Activated CD4-positive, alpha-beta T cell treated with anti-CD3 and anti-CD28 coated beads, Interleukin-2, Interleukin-4, amounts not matched to agents 100 ng/mL and 50 ng/mL, durations not matched to agents 16 hours and 8 hours (primary cell): ENCODE measurements around the gene MAP3K21.

ENCODE experiments used
- DNase-seq: peaks from one replicate; pipeline ENCODE4 v3.0.0-alpha.2; 2020; ENCODE audit warnings: low spot score

Gene MAP3K21

DNA sequence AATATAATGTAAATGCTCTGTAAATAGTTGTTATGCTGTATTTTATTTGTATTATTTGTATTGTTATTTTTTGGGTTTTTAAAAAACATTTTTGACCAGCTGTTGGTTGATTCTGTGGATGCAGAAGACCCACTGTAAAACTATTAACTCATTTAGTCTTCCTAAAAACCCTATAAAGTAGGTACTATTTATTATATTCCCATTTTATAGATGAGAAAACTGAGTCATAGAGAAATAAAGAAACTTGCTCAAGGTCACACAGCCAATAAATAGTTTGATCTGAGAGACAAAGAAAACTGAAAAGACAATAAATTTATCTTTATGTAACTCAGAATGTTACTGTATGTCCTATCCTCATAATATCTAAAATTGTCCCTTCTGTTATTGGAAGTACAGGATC, 1.2 kb upstream of the MAP3K21 start:
- DNase-seq: no peak

DNA sequence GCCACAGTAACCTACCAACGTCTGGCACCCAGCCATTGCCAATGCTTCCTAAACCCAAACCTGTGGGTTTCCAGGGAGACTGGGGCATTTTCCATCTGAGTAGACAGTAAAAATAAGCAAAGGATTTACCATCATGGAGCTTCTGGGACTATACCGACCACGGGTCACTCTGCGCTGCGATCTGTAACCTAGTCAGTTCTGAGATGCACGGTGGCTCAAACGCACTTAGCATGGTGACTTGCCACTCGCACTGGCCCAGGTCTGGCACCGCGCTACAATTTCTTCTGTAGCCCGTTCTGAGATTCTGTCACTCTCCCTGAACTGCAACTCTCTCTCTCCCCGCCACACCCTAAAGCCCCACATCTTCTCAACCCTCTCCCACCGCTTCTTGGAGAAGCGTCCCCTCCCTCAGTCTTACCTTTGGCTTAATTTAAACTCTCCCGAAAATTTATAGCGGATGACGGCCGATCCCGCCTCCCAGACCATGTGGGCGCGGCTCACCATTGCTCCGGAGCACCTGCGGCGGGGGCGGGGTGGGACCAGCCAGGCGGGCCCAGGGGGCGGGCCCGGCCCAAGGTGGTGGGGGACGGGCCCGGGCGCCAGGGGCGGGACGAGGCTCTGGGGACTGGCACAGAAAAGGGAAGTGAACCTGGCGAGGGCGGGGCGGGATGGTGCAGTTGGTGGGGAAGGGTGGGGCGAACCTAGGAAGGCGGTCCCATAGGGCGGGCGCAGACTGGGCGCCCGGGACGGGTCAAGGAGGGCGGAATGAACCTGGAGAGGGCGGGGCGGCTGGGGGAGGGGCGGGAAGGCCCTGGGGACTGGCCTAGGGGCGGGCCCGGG, 493 bp upstream of the MAP3K21 start:
- peak; percentile 93 for DNase-seq

DNA sequence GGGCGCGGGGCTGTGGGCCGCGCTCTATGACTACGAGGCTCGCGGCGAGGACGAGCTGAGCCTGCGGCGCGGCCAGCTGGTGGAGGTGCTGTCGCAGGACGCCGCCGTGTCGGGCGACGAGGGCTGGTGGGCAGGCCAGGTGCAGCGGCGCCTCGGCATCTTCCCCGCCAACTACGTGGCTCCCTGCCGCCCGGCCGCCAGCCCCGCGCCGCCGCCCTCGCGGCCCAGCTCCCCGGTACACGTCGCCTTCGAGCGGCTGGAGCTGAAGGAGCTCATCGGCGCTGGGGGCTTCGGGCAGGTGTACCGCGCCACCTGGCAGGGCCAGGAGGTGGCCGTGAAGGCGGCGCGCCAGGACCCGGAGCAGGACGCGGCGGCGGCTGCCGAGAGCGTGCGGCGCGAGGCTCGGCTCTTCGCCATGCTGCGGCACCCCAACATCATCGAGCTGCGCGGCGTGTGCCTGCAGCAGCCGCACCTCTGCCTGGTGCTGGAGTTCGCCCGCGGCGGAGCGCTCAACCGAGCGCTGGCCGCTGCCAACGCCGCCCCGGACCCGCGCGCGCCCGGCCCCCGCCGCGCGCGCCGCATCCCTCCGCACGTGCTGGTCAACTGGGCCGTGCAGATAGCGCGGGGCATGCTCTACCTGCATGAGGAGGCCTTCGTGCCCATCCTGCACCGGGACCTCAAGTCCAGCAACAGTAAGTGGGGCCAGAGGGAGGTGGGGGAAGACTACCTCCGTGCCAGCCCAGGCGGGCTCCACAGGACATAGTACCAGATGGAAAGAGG, 808 bp downstream of the MAP3K21 start:
- DNase-seq: peak; percentile 4

DNA sequence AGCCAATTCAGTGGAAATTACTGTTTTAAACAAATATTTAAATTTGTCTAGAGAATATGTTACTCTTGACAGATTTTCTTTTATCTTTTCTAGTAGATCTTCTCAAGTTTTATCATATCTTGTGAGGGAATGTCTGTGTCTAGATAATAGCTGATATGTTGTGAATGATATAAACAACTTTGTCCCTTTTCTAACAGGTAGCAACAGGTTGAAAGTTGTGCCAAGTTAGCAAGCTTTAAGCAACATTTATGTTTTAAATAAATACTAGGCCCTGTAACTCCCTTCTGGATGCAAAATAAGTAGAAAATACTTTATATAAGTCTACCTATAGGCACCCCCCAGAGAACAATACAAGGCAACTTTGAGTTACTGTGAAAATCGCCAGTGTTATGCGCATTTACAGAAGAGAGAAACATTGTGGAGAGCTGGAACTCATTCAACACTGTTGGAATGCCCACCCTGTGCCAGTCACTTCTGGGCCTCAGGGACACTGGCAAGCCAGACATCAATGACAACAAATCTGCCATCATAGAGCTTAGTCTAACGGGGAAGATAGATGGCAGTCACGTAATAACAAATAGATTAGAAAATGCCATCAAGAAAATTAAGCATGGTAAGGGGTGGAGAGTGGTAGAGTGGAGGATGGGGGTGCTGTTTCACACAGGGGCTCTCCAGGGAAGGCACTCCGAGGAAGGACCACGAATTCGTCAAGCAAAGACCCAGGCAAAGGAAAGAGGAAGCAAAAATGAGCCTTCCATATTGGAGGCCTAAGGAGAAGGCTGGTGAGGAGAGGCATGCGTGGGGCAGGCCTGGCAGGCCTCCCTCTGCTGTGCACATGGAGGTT, 4.4 kb downstream of the MAP3K21 start:
- no peak for DNase-seq

DNA sequence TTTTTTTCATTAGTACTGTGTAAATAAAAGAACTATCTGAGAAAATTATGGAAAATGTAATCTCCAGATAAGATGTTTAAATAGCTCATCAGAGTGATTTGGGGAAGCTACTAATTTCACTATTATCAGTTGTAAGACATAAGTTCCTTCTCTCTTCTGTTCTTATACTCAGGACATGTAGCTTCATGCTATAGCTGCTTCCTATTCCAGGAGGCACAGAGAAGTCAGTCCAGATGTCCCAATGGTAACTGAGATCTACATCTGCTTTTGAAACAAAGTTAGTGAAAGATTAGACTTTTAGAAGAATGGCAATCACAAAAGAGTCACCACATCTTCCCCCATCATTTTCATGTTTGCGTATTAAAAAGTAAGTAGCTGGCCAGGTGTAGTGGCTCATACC, 5.6 kb downstream of the MAP3K21 start:
- no peak for DNase-seq

DNA sequence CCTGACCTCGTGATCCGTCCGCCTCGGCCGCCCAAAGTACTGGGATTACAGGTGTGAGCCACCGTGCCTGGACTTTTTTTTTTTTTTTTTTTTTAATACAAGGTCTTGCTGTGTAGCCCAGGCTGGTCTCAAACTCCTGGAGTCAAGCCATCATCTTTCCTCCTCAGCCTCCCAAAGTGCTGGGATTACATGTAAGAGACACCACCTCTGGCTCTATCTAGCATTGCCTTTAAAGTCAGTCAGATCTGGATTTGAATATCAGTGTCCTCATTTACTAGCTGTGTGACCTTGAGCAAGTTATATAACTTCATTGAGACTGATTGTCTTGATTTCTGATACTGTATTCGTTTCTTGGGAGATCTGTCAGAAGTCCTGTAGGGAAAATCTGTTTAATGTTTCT, 6.6 kb downstream of the MAP3K21 start:
- no peak for DNase-seq

DNA sequence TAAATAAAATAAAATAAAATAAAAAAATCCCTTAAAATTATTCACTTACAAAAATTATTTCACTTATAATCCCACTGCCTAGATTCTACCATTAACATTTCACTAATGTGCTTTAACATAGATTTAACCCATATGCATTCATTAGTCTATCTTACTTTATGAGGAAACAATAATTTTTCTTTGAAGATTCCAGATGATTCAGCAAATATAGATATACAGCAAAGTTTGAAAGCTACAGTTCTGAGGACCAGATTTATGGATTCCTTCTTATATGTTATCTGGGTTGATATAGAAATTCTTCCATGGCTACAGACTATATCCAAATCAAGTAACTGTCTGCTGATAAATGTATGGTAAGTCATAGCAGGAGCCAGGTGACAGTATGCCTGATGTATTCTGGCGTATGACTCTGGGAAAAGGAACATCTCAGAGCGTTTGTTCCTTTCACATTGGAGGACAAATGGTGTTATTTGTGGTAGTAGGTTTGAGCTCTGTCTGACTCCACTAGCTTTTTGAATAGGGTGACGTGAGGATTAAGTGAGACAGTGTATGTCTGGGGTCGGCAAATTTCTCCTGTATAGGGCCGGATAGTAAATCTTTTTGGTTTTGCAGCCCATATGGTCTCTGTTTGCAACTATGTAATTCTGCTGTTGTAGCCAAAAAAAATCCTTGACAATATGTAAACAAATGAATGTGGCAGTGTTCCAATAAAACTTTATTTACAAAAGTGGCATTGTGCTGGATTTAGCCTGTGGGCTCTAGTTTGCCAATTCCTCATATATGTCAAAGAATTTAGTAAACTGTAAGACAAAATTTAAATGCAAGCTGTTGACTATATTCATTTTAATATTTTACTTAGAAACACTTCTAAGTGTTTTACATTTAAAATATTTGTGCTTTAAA, 9.3 kb downstream of the MAP3K21 start:
- no peak for DNase-seq

DNA sequence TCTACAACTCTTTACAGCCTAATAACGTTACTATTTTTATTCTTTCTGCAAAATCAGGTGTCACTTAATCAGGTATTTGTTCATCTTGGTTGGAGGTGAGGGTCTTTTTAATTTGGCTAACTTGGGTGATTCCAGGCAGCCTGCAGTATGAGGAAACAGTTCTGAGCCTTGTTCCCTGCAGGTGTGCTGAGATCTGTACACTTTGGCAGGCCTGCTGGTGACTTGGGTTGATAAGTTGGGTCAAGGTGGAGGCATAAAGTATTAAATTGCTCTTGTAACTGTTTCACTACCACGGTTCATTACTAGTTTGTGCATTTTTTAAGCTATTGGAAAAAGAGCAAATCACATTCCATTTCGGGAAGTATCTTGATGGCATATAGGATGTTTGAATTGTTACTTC, 10.0 kb downstream of the MAP3K21 start:
- no peak for DNase-seq

DNA sequence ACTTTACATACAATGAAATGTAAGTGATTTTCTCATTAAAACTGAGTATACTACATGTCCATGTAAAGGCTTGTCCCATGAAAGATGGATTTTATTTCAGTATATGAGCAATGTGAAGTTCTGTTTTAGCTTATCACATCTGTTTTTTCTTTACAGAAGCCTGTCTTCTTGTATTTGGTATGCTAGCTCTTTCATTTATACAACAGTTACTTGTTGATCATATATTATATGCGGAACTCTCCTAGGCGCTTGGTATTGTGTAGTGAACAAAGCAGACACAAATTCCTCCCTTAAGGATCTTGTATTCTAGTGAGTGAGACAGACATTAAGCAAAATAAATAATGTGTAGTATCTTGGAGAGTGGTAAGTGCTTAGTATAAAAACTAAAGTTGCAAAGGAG, 10.6 kb downstream of the MAP3K21 start:
- DNase-seq: no peak

DNA sequence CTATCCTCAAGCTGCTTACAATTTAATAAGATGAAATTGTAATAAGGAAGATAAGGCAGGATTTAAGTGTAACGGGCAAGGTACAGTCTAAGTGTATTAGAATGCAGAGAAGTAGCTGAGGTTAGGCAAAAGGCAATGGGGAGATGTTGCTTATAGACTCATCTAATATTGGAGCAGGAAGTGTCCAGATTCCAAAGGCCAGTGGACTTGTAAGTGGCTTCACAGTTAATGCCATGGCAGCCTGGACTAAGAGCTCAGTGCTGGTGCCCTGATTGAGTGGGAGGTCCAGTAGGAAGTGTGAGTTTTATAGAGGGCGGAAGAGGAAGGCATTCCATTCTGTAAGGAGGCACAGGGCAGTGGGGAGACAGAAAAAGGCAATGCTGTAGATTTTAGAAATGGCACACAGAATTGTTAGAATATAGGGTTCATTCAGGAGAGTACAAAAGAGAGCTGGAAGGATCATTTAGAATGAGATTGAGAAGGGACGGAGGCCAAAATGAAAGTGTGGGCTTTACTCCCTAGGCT, 12.6 kb downstream of the MAP3K21 start:
- DNase-seq: no peak

DNA sequence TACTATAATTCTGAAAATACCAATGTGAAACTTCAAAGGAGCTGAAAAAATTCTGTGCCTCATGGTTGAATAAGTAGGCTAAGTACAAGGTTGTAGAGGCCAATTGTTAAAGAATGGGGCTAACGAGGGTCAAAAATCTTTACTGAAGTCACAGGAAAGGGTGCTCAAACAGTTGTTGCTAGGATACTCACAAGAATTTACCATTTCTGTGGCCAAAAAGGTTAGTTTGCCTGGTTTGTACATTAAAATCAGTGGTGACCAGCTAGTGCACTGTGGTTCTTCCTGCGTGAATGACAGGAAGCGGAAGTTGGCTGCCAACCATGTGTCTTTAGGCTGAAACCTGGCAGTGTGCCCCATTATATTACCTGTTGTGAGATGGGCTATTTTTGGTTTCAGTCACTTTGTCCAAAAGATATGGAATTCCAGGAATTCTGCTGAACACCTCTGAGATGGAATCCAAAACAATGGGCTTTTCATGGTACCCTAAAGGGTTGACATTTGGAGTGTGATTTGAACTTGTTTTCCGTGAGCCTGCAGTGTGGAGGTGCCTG, 13.5 kb downstream of the MAP3K21 start:
- no peak for DNase-seq

DNA sequence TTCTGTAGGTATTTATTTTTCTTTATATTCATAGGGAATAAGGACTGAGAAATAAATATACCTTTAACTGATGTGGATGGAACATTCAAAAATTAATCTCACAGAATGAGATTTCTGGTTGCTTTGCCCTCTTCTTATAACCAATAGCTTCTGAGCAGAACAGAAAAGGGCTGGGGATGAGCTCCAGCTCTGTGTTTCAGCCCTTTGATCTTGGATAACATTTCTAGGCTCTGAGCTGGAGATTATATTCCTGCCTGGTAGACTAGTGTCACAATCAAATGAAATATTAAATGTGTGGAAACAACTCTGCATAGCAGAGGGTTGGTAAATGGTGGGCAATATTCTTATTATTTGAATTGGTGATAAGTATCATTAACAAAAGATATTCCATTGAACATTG, 14.6 kb downstream of the MAP3K21 start:
- DNase-seq: no peak

DNA sequence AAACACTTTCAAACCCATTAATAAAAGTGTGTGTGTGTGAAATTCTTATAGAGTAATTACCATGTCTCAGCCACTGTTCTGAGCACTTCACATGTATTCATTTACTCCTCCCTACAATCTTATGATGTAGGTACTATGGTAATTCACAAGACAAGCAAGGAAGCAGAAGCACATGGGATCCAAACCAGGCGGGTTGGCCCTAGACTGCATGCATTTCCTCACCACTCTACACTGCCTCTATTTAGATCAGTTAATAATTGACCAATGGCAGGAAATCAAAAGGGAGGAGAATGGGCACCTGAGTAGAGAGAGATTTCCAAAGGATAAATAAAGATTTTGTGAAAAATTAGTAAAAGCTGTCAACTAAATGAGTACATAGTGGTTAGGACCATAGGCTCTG, 15.7 kb downstream of the MAP3K21 start:
- no peak for DNase-seq

DNA sequence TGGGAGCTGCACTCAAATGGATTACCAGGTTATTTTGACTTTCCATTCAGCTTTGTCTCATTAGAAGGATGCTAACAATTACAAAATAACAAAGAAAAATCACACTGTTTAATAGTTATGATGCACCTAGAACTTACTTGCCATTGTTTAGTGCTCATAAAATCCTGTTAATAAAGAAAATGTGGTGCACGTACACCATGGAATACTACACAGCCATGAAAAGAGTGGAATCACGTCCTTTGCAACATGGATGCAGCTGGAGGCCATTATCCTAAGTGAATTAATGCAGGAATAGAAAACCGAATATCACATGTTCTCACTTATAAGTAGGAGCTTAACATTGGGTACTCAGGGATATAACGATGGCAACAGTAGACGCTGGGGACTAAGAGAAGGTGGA, 19.8 kb downstream of the MAP3K21 start:
- no peak for DNase-seq

DNA sequence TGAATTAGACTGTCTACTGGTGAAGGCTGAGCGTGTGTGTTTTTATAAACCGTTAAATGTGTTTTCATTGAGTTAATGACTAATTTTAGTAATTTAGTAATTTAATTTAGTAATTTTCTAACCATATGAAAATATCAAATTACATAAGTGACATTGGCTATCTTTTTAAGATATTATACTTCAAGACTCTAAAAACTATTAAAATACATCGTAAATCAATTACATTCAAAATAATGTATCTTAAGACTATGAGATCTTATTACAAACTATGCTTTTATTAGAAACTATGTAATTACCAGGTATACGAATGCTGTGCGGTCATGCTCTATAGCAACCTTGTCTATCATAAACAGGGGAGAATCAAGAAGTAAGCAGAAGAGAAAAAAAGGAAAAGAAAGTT, 21.6 kb downstream of the MAP3K21 start:
- no peak for DNase-seq

DNA sequence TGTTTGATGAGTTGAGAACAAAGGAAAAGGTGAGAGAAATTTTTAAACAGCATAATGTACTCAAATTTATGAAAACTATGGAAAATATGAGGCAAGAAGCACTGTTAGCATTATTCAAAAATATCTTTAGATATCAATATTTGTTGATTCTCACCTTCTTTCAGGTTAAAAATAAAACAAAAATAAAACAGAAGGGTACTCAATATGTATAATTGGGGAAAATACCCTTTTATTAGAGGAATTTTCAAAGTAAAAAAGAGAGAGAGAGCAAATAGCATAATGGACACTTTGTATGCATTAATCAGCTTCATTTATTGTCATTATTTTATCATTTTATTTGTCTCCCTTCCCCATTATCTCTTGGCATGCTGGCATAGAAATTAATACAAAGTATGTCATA, 27.5 kb downstream of the MAP3K21 start:
- DNase-seq: no peak

DNA sequence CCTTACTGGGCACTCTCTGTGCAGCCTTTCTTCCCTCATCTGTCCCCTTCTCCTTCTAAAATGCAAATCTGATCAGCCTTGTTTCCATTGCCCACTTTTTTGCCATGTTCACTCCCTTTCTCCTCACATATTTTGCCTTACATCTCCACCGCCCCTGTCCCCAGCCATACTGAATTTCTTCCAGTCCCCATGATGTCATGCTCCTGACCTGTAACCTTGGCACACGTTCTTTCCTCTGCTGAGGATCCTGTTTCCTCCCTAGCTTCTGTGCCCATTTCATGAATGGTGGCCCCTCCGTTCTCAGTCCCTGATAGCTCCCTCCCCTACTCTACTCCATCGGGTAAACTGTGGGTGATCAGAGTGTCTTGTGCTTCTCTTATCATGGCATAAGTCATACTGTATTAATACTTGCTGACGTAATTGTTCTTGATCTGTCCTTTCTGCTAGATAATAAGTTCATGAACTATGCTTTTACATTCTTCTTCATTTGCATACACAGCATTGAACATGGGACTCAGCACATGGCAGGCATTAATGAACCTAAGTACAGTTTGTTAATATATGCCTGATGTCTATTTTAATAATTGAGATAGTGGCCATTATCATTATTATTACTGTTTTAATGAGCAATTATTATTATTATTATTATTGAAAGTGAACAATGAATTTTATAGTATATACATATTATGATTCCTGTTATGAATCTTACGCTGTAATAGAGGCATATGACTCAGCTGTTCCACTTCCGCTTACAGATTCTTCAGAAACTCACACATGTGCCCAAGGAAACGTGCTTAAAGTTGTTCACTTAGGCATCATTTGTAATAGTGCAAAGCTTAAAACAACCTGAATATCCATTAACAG, 28.5 kb downstream of the MAP3K21 start:
- peak; percentile 72 for DNase-seq

DNA sequence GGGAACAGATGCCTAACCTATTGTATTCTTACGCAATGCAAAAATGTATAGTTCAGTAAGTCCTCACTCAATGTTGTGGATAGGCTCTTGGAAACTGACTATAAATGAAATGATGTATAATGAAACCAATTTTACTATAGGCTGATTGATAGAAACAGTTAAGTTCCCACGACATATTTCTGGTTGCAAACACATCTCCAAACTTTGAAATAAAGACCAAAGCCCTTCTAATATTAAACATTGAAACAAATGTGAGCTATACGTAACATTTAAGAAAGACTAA, 29.1 kb downstream of the MAP3K21 start:
- no peak for DNase-seq

DNA sequence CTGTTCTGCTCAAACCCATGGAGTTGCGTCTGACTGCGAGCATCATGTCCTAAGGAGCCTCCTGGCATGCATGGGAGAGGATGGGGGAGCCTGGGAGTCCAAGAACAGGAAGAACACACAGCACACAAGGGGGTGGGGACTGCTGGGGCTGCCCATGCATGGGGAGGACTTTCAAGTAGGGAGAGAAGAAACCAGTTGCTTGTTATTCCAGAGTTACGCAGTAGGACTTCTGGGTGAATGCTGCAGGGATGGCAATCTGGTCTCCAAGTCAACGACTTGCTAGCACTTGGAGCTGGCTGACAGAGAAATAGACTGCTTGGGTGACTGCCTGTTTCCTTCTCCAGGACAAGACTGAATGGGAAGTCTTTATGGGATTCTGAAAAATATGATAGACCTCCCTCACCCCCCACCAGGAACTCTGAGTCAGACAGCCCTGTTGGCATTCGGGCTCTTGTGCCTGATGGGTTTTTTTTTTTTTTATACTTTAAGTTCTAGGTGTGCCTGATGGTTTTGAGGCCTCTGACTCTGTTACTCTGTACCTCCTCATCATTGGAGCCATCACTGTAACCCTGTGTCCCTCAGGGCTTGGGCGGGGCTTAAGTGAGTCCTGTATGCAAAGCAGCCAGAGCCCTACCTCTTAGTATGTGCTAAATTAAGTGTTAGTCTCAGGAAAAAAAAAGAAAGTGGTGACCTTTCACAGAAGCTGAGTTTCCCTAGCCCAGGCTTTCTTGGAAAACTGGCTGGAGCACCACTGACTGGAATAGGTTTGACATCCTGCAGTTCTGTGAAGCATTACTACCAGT, 30.3 kb downstream of the MAP3K21 start:
- peak; percentile 34 for DNase-seq
